HG02870 (cell line): ENCODE results near the gene ERCC6L2.

ENCODE experiments used
- ATAC-seq: cut with Tn5 transposase; IDR thresholded peaks from one replicate; pipeline ENCODE4 v1.9.1; 2021; ENCODE audit warnings: mild to moderate bottlenecking, moderate library complexity; ENCODE audit not compliant: unreplicated experiment

ERCC6L2 gene

DNA sequence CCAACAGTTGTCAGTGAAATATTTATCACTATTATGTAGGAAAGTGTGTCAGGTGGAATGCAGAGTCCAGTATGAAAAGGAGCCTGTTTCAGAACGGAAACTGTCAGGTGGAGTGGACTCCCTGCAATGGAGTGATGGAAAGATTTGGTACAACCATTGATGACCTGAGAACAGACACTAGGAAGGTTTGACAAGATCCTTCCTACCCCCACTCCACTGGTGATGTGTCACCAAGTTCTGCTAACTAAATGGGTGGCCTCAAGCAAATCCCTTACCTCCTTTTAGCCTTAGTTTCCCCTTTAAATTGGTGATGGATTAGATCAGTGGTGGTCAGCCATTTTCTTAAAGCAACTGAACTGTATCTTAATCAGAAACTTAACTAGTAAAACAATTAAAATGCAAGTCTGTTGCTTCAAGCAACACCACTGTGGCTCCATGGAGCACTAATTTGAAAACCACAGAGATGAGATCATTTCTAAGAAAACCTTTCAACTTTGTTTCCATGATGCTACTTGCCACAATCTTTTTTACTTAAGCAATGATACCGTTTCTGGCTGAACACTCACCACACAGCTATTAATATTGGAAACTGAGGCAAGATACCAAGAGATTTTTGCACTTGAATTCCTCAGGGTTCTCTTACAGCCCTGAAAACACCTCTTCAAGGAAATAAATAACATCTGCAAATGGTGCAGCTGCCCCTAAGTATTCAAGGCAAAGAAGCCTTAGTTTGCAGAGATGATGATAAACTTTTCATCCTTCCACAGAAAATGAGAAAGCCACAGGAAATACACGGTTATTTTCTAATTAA, 140.6 kb downstream of the ERCC6L2 start:
- no peak for ATAC-seq
